HEK293 (cell line): Measurements from ENCODE around the gene CORO2B.

Source experiments
- CTCF ChIA-PET: fragments of 350-600 bp; formaldehyde crosslinking; extraction: SDS; loops from one replicate; lab custom pipeline; 2021; ENCODE audit warnings: antibody characterized with exemption; lab: Yijun Ruan, JAX
- POLR2A ChIA-PET: fragments of 300-600 bp; formaldehyde crosslinking; extraction: SDS; loops from one replicate; lab custom pipeline; 2020; ENCODE audit warnings: antibody characterized with exemption, inconsistent platforms; lab: Yijun Ruan, JAX
- H3K27ac ChIP-seq: fragments of 200-500 bp; sonication (Bioruptor generic); 2 replicates; pipeline ENCODE4 v1.5.1; 2014; ENCODE audit warnings: low read depth, low read length, control low read depth, inconsistent platforms; ENCODE audit errors: extremely low read depth
- H3K36me3 ChIP-seq, 2 experiments: fragments of 200-500 bp in 1 of 2; sonication (Bioruptor generic) in 1 of 2; 1 replicate in 1 of 2; 2 replicates in 1 of 2; pipeline ENCODE4 v1.5.1; 2014 to 2017; ENCODE audit warnings: inconsistent platforms in 2 of 2, low read length in 2 of 2; ENCODE audit not compliant: control insufficient read depth in 2 of 2, insufficient read depth in 1 of 2
- H3K4me1 ChIP-seq: fragments of 200-500 bp; sonication (Bioruptor generic); 2 replicates; pipeline ENCODE4 v1.5.1; 2014; ENCODE audit warnings: mild to moderate bottlenecking, low read length, inconsistent platforms; ENCODE audit not compliant: control insufficient read depth, insufficient read depth
- H3K4me3 ChIP-seq: 2 replicates; pipeline ENCODE4 v1.5.1; 2011; ENCODE audit warnings: low read depth, mild to moderate bottlenecking, control low read depth, low read length, moderate library complexity
- H3K9me3 ChIP-seq: fragments of 200-500 bp; sonication (Bioruptor generic); 2 replicates; pipeline ENCODE4 v1.5.1; 2014; ENCODE audit warnings: low read depth, low read length, inconsistent platforms; ENCODE audit not compliant: control insufficient read depth, insufficient read depth
- EGR2 ChIP-seq: fragments of 450-650 bp; formaldehyde crosslinking; IDR thresholded peaks from 2 replicates; pipeline ENCODE4 v1.5.1; 2016; ENCODE audit warnings: low read depth, missing biosample characterization, missing genetic modification characterization
- KLF7 ChIP-seq: fragments of 450-650 bp; formaldehyde crosslinking; IDR thresholded peaks from 2 replicates; pipeline ENCODE4 v1.5.1; 2016; ENCODE audit warnings: missing biosample characterization, missing genetic modification characterization, borderline replicate concordance
- KLF8 ChIP-seq: fragments of 450-650 bp; formaldehyde crosslinking; IDR thresholded peaks from 2 replicates; pipeline ENCODE4 v1.5.1; 2016; ENCODE audit warnings: missing biosample characterization, missing genetic modification characterization
- ZBTB17 ChIP-seq: fragments of 450-650 bp; formaldehyde crosslinking; IDR thresholded peaks from 2 replicates; pipeline ENCODE4 v1.5.1; 2016; ENCODE audit warnings: missing biosample characterization, missing genetic modification characterization
- ZFP37 ChIP-seq: fragments of 450-650 bp; formaldehyde crosslinking; IDR thresholded peaks from 2 replicates; pipeline ENCODE4 v1.5.1; 2016; ENCODE audit warnings: missing biosample characterization, missing genetic modification characterization
- ZFP41 ChIP-seq: fragments of 450-650 bp; formaldehyde crosslinking; IDR thresholded peaks from 2 replicates; pipeline ENCODE4 v1.5.1; 2016; ENCODE audit warnings: missing biosample characterization, missing genetic modification characterization, borderline replicate concordance
- ZFP69B ChIP-seq: fragments of 450-650 bp; formaldehyde crosslinking; IDR thresholded peaks from 2 replicates; pipeline ENCODE4 v1.5.1; 2016; ENCODE audit warnings: missing biosample characterization, missing genetic modification characterization
- ZNF140 ChIP-seq: fragments of 450-650 bp; formaldehyde crosslinking; IDR thresholded peaks from 2 replicates; pipeline ENCODE4 v1.5.1; 2016; ENCODE audit warnings: missing biosample characterization, missing genetic modification characterization
- ZNF157 ChIP-seq: fragments of 450-650 bp; formaldehyde crosslinking; IDR thresholded peaks from 2 replicates; pipeline ENCODE4 v1.5.1; 2016; ENCODE audit warnings: missing biosample characterization, missing genetic modification characterization
- ZNF184 ChIP-seq: fragments of 450-650 bp; IDR thresholded peaks from 2 replicates; pipeline ENCODE4 v1.5.1; 2018; ENCODE audit warnings: missing biosample characterization, mild to moderate bottlenecking, missing genetic modification characterization
- ZNF324 ChIP-seq: fragments of 450-650 bp; formaldehyde crosslinking; IDR thresholded peaks from 2 replicates; pipeline ENCODE4 v1.5.1; 2016; ENCODE audit warnings: missing biosample characterization, missing genetic modification characterization
- ZNF391 ChIP-seq: fragments of 450-650 bp; formaldehyde crosslinking; IDR thresholded peaks from 2 replicates; pipeline ENCODE4 v1.5.1; 2016; ENCODE audit warnings: low read depth, missing biosample characterization, missing genetic modification characterization, borderline replicate concordance
- ZNF404 ChIP-seq: fragments of 450-650 bp; formaldehyde crosslinking; IDR thresholded peaks from 2 replicates; pipeline ENCODE4 v1.5.1; 2017; ENCODE audit warnings: missing biosample characterization, missing genetic modification characterization
- ZNF473 ChIP-seq: fragments of 450-650 bp; formaldehyde crosslinking; IDR thresholded peaks from 2 replicates; pipeline ENCODE4 v1.5.1; 2017; ENCODE audit warnings: missing biosample characterization, missing genetic modification characterization
- ZNF510 ChIP-seq: fragments of 450-650 bp; formaldehyde crosslinking; IDR thresholded peaks from 2 replicates; pipeline ENCODE4 v1.5.1; 2018; ENCODE audit warnings: mild to moderate bottlenecking, missing genetic modification characterization, missing biosample characterization; ENCODE audit not compliant: insufficient replicate concordance
- ZNF555 ChIP-seq: fragments of 450-650 bp; formaldehyde crosslinking; conservative IDR thresholded peaks from 2 replicates; pipeline ENCODE4 v1.5.1; 2017; ENCODE audit warnings: missing biosample characterization, mild to moderate bottlenecking, missing genetic modification characterization, inconsistent platforms
- ZNF610 ChIP-seq: fragments of 450-650 bp; formaldehyde crosslinking; IDR thresholded peaks from 2 replicates; pipeline ENCODE4 v1.5.1; 2016; ENCODE audit warnings: missing biosample characterization, missing genetic modification characterization, borderline replicate concordance
- ZNF654 ChIP-seq: fragments of 450-650 bp; formaldehyde crosslinking; IDR thresholded peaks from 2 replicates; pipeline ENCODE4 v1.5.1; 2016; ENCODE audit warnings: low read depth, missing biosample characterization, missing genetic modification characterization
- ZNF791 ChIP-seq: fragments of 450-650 bp; formaldehyde crosslinking; IDR thresholded peaks from 2 replicates; pipeline ENCODE4 v1.5.1; 2016; ENCODE audit warnings: missing biosample characterization, missing genetic modification characterization
- TF ChIP-seq, protein P1 (sequence below): fragments of 450-650 bp; formaldehyde crosslinking; IDR thresholded peaks from 2 replicates; pipeline ENCODE4 v1.5.1; 2016; ENCODE audit warnings: missing biosample characterization, missing genetic modification characterization, low read depth
- TF ChIP-seq, protein P2 (sequence below): fragments of 450-650 bp; formaldehyde crosslinking; IDR thresholded peaks from 2 replicates; pipeline ENCODE4 v1.5.1; 2016; ENCODE audit warnings: missing biosample characterization, missing genetic modification characterization
- TF ChIP-seq, protein P3 (sequence below): fragments of 450-650 bp; formaldehyde crosslinking; IDR thresholded peaks from 2 replicates; pipeline ENCODE4 v1.5.1; 2016; ENCODE audit warnings: missing biosample characterization, missing genetic modification characterization
- TF ChIP-seq, protein P4 (sequence below): fragments of 450-650 bp; formaldehyde crosslinking; IDR thresholded peaks from 2 replicates; pipeline ENCODE4 v1.5.1; 2016; ENCODE audit warnings: missing biosample characterization, missing genetic modification characterization, borderline replicate concordance
- TF ChIP-seq, protein P5 (sequence below): fragments of 450-650 bp; formaldehyde crosslinking; IDR thresholded peaks from 2 replicates; pipeline ENCODE4 v1.5.1; 2016; ENCODE audit warnings: missing biosample characterization, missing genetic modification characterization

The CORO2B gene

DNA sequence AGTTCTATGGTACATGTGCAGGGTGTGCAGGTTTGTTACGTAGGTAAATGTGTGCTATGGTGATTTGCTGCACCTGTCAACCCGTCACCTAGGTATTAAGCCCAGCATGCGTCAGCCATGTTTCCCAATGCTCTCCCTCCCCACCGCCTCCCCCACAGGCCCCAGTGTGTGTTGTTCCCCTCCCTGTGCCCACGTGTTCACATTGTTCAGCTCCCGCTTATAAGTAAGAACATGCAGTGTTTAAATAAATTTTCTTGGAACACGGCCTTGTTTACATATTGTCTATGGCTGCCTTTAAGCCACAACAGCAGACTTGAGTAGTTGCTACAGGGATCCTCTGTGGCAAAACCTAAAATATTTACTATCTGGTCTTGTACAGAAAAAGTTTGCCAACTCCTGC is 41.3 kb upstream of the CORO2B start:
- Histone ChIP-seq H3K27ac (no peak overlapping the region), H3K36me3 (no peaks in the 10 kb centered on the region), H3K4me3 (no peak overlapping the region), H3K4me1 (no peaks in the 10 kb centered on the region), H3K9me3 (no peaks in the 10 kb centered on the region)
- TF ChIP-seq, protein P1, sequence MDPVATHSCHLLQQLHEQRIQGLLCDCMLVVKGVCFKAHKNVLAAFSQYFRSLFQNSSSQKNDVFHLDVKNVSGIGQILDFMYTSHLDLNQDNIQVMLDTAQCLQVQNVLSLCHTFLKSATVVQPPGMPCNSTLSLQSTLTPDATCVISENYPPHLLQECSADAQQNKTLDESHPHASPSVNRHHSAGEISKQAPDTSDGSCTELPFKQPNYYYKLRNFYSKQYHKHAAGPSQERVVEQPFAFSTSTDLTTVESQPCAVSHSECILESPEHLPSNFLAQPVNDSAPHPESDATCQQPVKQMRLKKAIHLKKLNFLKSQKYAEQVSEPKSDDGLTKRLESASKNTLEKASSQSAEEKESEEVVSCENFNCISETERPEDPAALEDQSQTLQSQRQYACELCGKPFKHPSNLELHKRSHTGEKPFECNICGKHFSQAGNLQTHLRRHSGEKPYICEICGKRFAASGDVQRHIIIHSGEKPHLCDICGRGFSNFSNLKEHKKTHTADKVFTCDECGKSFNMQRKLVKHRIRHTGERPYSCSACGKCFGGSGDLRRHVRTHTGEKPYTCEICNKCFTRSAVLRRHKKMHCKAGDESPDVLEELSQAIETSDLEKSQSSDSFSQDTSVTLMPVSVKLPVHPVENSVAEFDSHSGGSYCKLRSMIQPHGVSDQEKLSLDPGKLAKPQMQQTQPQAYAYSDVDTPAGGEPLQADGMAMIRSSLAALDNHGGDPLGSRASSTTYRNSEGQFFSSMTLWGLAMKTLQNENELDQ (tag by site-specific recombination) = no peak
- TF ChIP-seq ZNF510 (no peak), ZNF404 (tag by site-specific recombination) (no peak), ZNF610 (tag by site-specific recombination) (no peak), ZFP37 (no peak), KLF8 (tag by site-specific recombination) (no peak), ZFP41 (tag by site-specific recombination) (no peak), ZNF184 (tag by site-specific recombination) (no peak), ZNF654 (tag by site-specific recombination) (no peak), ZNF555 (tag by site-specific recombination) (no peak), ZNF324 (tag by site-specific recombination) (no peak), ZNF473 (tag by site-specific recombination) (no peak)
- TF ChIP-seq, protein P2, sequence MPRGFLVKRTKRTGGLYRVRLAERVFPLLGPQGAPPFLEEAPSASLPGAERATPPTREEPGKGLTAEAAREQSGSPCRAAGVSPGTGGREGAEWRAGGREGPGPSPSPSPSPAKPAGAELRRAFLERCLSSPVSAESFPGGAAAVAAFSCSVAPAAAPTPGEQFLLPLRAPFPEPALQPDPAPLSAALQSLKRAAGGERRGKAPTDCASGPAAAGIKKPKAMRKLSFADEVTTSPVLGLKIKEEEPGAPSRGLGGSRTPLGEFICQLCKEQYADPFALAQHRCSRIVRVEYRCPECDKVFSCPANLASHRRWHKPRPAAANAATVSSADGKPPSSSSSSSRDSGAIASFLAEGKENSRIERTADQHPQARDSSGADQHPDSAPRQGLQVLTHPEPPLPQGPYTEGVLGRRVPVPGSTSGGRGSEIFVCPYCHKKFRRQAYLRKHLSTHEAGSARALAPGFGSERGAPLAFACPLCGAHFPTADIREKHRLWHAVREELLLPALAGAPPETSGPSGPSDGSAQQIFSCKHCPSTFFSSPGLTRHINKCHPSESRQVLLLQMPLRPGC (tag by site-specific recombination) = no peak
- CTCF ChIA-PET = interaction anchor here (0.5 to 5.6 kb wide), 9 partner anchors 10 to 1316 kb away, joined by 3 to 49 read pairs (median 6); no protein-coding TSS in a partner anchor
- POLR2A ChIA-PET = no interaction called here

DNA sequence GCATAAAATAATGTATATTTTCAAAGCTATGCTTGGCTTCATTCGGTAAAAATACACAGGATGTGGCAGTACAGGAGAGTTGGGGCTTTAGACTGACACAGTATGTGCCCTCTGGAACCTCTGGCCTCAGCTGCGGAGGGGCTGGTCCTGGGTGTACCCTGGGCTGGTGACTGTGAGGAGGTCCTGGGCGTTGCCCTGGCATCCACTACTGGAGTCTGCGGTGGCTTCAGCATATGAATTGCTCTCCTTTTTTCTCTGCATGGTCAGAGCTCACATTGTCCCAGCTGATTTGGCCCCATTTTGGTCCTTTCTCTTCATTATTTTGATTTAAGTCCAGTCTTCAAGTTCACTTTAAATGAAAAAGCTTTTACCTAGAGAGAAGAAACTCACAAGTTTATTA is 40.5 kb upstream of the CORO2B start:
- POLR2A ChIA-PET = no interaction called here
- Histone ChIP-seq H3K36me3 (no peaks in the 10 kb centered on the region), H3K4me1 (no peaks in the 10 kb centered on the region)
- TF ChIP-seq, protein P3, sequence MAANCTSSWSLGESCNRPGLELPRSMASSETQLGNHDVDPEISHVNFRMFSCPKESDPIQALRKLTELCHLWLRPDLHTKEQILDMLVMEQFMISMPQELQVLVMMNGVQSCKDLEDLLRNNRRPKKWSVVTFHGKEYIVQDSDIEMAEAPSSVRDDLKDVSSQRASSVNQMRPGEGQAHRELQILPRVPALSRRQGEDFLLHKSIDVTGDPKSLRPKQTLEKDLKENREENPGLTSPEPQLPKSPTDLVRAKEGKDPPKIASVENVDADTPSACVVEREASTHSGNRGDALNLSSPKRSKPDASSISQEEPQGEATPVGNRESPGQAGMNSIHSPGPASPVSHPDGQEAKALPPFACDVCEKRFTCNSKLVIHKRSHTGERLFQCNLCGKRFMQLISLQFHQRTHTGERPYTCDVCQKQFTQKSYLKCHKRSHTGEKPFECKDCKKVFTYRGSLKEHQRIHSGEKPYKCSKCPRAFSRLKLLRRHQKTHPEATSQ (tag by site-specific recombination) = no peak
- TF ChIP-seq ZFP69B (tag by site-specific recombination) (no peak), ZNF157 (no peak), ZNF391 (tag by site-specific recombination) (no peak), ZNF791 (tag by site-specific recombination) (no peak), ZNF140 (tag by site-specific recombination) (no peak), KLF7 (tag by site-specific recombination) (no peak), ZBTB17 (no peak), EGR2 (tag by site-specific recombination) (no peak)
- TF ChIP-seq, protein P4, sequence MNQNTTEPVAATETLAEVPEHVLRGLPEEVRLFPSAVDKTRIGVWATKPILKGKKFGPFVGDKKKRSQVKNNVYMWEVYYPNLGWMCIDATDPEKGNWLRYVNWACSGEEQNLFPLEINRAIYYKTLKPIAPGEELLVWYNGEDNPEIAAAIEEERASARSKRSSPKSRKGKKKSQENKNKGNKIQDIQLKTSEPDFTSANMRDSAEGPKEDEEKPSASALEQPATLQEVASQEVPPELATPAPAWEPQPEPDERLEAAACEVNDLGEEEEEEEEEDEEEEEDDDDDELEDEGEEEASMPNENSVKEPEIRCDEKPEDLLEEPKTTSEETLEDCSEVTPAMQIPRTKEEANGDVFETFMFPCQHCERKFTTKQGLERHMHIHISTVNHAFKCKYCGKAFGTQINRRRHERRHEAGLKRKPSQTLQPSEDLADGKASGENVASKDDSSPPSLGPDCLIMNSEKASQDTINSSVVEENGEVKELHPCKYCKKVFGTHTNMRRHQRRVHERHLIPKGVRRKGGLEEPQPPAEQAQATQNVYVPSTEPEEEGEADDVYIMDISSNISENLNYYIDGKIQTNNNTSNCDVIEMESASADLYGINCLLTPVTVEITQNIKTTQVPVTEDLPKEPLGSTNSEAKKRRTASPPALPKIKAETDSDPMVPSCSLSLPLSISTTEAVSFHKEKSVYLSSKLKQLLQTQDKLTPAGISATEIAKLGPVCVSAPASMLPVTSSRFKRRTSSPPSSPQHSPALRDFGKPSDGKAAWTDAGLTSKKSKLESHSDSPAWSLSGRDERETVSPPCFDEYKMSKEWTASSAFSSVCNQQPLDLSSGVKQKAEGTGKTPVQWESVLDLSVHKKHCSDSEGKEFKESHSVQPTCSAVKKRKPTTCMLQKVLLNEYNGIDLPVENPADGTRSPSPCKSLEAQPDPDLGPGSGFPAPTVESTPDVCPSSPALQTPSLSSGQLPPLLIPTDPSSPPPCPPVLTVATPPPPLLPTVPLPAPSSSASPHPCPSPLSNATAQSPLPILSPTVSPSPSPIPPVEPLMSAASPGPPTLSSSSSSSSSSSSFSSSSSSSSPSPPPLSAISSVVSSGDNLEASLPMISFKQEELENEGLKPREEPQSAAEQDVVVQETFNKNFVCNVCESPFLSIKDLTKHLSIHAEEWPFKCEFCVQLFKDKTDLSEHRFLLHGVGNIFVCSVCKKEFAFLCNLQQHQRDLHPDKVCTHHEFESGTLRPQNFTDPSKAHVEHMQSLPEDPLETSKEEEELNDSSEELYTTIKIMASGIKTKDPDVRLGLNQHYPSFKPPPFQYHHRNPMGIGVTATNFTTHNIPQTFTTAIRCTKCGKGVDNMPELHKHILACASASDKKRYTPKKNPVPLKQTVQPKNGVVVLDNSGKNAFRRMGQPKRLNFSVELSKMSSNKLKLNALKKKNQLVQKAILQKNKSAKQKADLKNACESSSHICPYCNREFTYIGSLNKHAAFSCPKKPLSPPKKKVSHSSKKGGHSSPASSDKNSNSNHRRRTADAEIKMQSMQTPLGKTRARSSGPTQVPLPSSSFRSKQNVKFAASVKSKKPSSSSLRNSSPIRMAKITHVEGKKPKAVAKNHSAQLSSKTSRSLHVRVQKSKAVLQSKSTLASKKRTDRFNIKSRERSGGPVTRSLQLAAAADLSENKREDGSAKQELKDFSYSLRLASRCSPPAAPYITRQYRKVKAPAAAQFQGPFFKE (tag by site-specific recombination) = no peak
- TF ChIP-seq, protein P5, sequence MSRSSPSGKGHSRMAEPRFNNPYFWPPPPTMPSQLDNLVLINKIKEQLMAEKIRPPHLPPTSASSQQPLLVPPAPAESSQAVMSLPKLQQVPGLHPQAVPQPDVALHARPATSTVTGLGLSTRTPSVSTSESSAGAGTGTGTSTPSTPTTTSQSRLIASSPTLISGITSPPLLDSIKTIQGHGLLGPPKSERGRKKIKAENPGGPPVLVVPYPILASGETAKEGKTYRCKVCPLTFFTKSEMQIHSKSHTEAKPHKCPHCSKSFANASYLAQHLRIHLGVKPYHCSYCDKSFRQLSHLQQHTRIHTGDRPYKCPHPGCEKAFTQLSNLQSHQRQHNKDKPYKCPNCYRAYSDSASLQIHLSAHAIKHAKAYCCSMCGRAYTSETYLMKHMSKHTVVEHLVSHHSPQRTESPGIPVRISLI (tag by site-specific recombination) = no peak

More for the DNA sequence above, 40.5 kb upstream of the CORO2B start:
- Histone ChIP-seq H3K27ac (no peak overlapping the region), H3K4me3 (no peak overlapping the region), H3K9me3 (no peaks in the 10 kb centered on the region)
- CTCF ChIA-PET = interaction anchor here (0.5 to 5.6 kb wide), 29 partner anchors 11 to 1317 kb away, joined by 3 to 49 read pairs (median 4); no protein-coding TSS in a partner anchor
